Caco-2 (cell line): Measurements from ENCODE around the gene MTPN. TPM values are rescaled to one million over a fixed set of nuclear protein-coding genes. Genes with fewer than 3 reads are reported as not detected.

ENCODE experiments used
- BruUV-seq: library from RNA; stranded (reverse); fragments of 400-500 nt; replicated peaks from 2 replicates; lab custom pipeline; 2021; lab: Mats Ljungman, UMichigan
- CTCF ChIA-PET: fragments of 300-600 bp; sonication (Branson Sonifier 250); formaldehyde crosslinking; loops from one replicate; lab custom pipeline; 2022; ENCODE audit warnings: antibody characterized with exemption; lab: Charles Lee
- POLR2A ChIA-PET: fragments of 300-600 bp; sonication (Branson Sonifier 250); formaldehyde crosslinking; loops from one replicate; lab custom pipeline; 2022; ENCODE audit warnings: antibody characterized with exemption; lab: Charles Lee
- DNase-seq, 2 experiments: peaks; one replicate each; pipeline versions ENCODE4 v3.0.0 to v3.0.0-alpha.2; 2020 to 2022
- H3K27me3 ChIP-seq: replicated peaks from 2 replicates; pipeline ENCODE4 v1.6.0; 2011; ENCODE audit warnings: low read length; ENCODE audit not compliant: control insufficient read depth, insufficient read depth
- H3K36me3 ChIP-seq: 2 replicates; pipeline ENCODE4 v1.5.1; 2011; ENCODE audit warnings: low read length; ENCODE audit not compliant: control insufficient read depth, insufficient read depth
- H3K4me1 ChIP-seq: fragments of 250-450 bp; sonication (Bioruptor Pico); 2 replicates; pipeline ENCODE4 v1.5.1; 2020; ENCODE audit warnings: mild to moderate bottlenecking
- H3K4me3 ChIP-seq: 2 replicates; pipeline ENCODE4 v1.5.1; 2011; ENCODE audit warnings: low read depth, mild to moderate bottlenecking, control low read depth, low read length
- H3K9me3 ChIP-seq: fragments of 250-450 bp; sonication (Bioruptor Pico); 2 replicates; pipeline ENCODE4 v1.5.1; 2020; ENCODE audit warnings: mild to moderate bottlenecking, moderate library complexity
- H3K27ac Mint-ChIP-seq: one replicate; pipeline ENCODE4 v1.8.0; 2022; ENCODE audit warnings: mixed read lengths; ENCODE audit not compliant: unreplicated experiment
- H3K27me3 Mint-ChIP-seq: one replicate; pipeline ENCODE4 v1.8.0; 2022; ENCODE audit warnings: mixed read lengths; ENCODE audit not compliant: insufficient read depth, unreplicated experiment
- H3K36me3 Mint-ChIP-seq: one replicate; pipeline ENCODE4 v1.8.0; 2022; ENCODE audit warnings: mild to moderate bottlenecking, mixed read lengths; ENCODE audit not compliant: insufficient read depth, unreplicated experiment
- H3K4me1 Mint-ChIP-seq: one replicate; pipeline ENCODE4 v1.8.0; 2022; ENCODE audit warnings: low read depth, mixed read lengths; ENCODE audit not compliant: unreplicated experiment
- H3K4me3 Mint-ChIP-seq: one replicate; pipeline ENCODE4 v1.8.0; 2022; ENCODE audit warnings: mild to moderate bottlenecking, moderate library complexity, mixed read lengths; ENCODE audit not compliant: unreplicated experiment
- H3K9me3 Mint-ChIP-seq: one replicate; pipeline ENCODE4 v1.8.0; 2022; ENCODE audit warnings: mixed read lengths; ENCODE audit not compliant: unreplicated experiment
- intact Hi-C: fragments of 100-400 bp; cut with micrococcal nuclease; formaldehyde crosslinking; loops from one replicate; pipeline ENCODE4 v1.10.0; 2022; ENCODE audit not compliant: unreplicated experiment
- total RNA-seq: library from RNA; stranded (reverse); gene quantifications from 2 replicates; pipeline ENCODE4 v1.2.3, GENCODE V29; 2022
- TF ChIP-seq, protein P1 (sequence below), 2 experiments: fragments of 200-600 bp in 1 of 2; IDR thresholded peaks; 1 replicate in 1 of 2; 2 replicates in 1 of 2; pipeline versions ENCODE4 v1.5.1 to v1.8.0; 2011 to 2022; ENCODE audit warnings: antibody characterized with exemption in 1 of 2, control low read depth in 1 of 2, inconsistent platforms in 1 of 2, low read depth in 1 of 2, low read length in 1 of 2, mild to moderate bottlenecking in 1 of 2, moderate library complexity in 1 of 2; ENCODE audit not compliant: insufficient read depth in 1 of 2, severe bottlenecking in 1 of 2, unreplicated experiment in 1 of 2

The MTPN gene
- total RNA-seq, 1 experiment from 2014 or later: 138 TPM

DNA sequence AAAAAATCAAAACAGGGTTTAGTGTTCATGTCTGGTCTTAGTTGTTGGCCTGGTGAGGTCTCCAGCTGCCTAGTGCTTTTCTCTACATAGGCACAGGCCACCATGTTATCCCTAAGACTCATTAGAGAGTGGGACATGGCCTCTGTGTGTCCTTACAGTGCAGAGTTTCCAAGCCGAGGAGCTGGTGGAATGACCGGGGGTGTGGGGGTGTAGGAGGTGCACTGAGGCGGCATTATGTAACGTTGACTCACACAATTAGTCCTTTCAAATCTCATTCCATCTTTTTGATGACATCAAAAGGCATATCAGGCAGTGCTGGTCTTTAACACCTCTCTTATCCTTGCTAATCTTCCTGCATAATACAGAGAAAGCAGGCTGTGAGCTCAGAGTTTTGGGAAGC is 71.3 kb downstream of the MTPN start:
- Histone ChIP-seq H3K27me3 (no peaks in the 10 kb centered on the region), H3K4me1 (no peaks in the 10 kb centered on the region), H3K36me3 (no peaks in the 10 kb centered on the region; the same call in 1 of the 2 replicates), H3K9me3 (no peaks in the 10 kb centered on the region), H3K4me3 (no peak overlapping the region)
- TF ChIP-seq, protein P1, sequence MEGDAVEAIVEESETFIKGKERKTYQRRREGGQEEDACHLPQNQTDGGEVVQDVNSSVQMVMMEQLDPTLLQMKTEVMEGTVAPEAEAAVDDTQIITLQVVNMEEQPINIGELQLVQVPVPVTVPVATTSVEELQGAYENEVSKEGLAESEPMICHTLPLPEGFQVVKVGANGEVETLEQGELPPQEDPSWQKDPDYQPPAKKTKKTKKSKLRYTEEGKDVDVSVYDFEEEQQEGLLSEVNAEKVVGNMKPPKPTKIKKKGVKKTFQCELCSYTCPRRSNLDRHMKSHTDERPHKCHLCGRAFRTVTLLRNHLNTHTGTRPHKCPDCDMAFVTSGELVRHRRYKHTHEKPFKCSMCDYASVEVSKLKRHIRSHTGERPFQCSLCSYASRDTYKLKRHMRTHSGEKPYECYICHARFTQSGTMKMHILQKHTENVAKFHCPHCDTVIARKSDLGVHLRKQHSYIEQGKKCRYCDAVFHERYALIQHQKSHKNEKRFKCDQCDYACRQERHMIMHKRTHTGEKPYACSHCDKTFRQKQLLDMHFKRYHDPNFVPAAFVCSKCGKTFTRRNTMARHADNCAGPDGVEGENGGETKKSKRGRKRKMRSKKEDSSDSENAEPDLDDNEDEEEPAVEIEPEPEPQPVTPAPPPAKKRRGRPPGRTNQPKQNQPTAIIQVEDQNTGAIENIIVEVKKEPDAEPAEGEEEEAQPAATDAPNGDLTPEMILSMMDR (IDR thresholded peaks at IDR 0.05; ENCODE audit: insufficient read depth in 1 of 2, low read depth in 1 of 2, low read length in 1 of 2, severe bottlenecking in 1 of 2, unreplicated experiment in 1 of 2): no peak
- Mint-ChIP-seq H3K9me3 (no peaks in the 10 kb centered on the region), H3K36me3 (no peaks in the 10 kb centered on the region), H3K27me3 (no peaks in the 10 kb centered on the region), H3K27ac (no peak overlapping the region), H3K4me1 (peaks cover 15% of the 10 kb centered on the region), H3K4me3 (no peak overlapping the region)
- BruUV-seq: no TSS peak
- ChIA-PET CTCF (no interaction called here), POLR2A (no interaction called here)
- intact Hi-C loops: loop anchor here (2.0 kb wide), 1 partner anchor 23 kb away; no protein-coding TSS in a partner anchor
- no peak for DNase-seq

DNA sequence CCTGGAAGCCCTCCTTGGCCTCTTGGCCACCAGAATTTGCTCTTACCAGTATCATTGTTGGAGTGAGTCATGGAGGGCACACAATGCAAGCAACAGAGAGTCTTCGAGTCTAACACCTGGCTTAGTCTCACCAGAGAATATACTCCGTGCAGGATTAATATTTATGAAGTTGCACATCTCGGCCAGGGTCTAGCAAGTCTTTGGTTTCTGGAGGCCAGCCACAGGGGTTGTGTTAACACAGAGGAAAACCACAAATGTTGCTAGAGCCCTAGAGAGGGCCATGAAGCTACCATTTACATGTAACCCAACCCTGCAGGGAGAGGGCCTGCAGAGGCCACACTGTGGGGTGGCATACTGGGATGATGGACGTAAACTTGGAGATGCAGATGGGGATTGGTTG is 71.8 kb downstream of the MTPN start:
- Mint-ChIP-seq H3K9me3 (no peaks in the 10 kb centered on the region), H3K36me3 (no peaks in the 10 kb centered on the region), H3K27me3 (no peaks in the 10 kb centered on the region), H3K27ac (no peak overlapping the region), H3K4me1 (peaks cover 13% of the 10 kb centered on the region), H3K4me3 (no peak overlapping the region)
- DNase-seq: no peak
- no peaks in the 10 kb centered on the region; the same call in 1 of the 2 replicates for H3K36me3 ChIP-seq
- POLR2A ChIA-PET: no interaction called here
- no peaks in the 10 kb centered on the region for H3K27me3 ChIP-seq
- H3K4me3 ChIP-seq: no peak overlapping the region
- CTCF ChIA-PET: no interaction called here
- H3K4me1 ChIP-seq: no peaks in the 10 kb centered on the region
- no peaks in the 10 kb centered on the region for H3K9me3 ChIP-seq
- intact Hi-C loops: loop anchor here (2.0 kb wide), 1 partner anchor 23 kb away; no protein-coding TSS in a partner anchor
- TF ChIP-seq, protein P1 (IDR thresholded peaks at IDR 0.05; ENCODE audit: insufficient read depth in 1 of 2, low read depth in 1 of 2, low read length in 1 of 2, severe bottlenecking in 1 of 2, unreplicated experiment in 1 of 2): no peak
- no TSS peak for BruUV-seq

DNA sequence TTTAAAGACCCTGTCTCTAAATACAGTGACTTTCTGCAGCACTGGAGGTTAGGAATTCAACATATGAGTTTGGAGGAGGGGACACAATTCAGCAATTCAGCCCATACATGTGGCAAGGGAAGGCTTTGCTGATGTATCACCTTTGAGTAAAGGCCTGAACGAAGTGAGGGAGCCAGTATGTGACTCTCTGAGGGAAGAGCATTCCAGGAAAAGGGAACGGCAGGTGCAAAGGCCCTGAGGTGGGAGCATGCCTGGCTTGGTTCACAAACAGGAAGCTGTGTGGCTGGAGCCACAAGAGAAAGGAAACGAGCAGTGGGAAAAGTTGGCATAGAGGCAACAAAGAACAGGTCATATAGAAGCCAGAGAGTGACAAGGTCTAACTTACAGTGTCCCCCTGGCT is 72.9 kb downstream of the MTPN start:
- intact Hi-C loops: loop anchor here (2.0 kb wide), 1 partner anchor 25 kb away; no protein-coding TSS in a partner anchor
- Mint-ChIP-seq H3K27me3 (no peaks in the 10 kb centered on the region), H3K27ac (no peak overlapping the region), H3K4me3 (no peak overlapping the region), H3K36me3 (no peaks in the 10 kb centered on the region), H3K9me3 (no peaks in the 10 kb centered on the region), H3K4me1 (peaks cover 8% of the 10 kb centered on the region)
- Histone ChIP-seq H3K27me3 (no peaks in the 10 kb centered on the region), H3K9me3 (no peaks in the 10 kb centered on the region), H3K4me3 (no peak overlapping the region), H3K36me3 (no peaks in the 10 kb centered on the region; the same call in 1 of the 2 replicates), H3K4me1 (no peaks in the 10 kb centered on the region)
- TF ChIP-seq, protein P1 (IDR thresholded peaks at IDR 0.05; ENCODE audit: insufficient read depth in 1 of 2, low read depth in 1 of 2, low read length in 1 of 2, severe bottlenecking in 1 of 2, unreplicated experiment in 1 of 2): no peak
- no TSS peak for BruUV-seq
- no peak for DNase-seq
- CTCF ChIA-PET: no interaction called here
- POLR2A ChIA-PET: no interaction called here
